Activated naive CD8-positive, alpha-beta T cell treated with anti-CD3 and anti-CD28 coated beads, Interleukin-2, amount 10 ng/mL, durations not matched to agents 7 days and 5 days (primary cell): Measurements from ENCODE around the gene MEGF11. TPM values are rescaled to one million over a fixed set of nuclear protein-coding genes. Genes with fewer than 3 reads are reported as not detected.

Experiments used
- ATAC-seq: fragments of 150-1000 bp; cut with Tn5 transposase; one replicate; pipeline ENCODE4 v1.10.0; 2021; ENCODE audit warnings: low read depth, moderate library complexity
- POLR2A ChIA-PET: fragments of 350-600 bp; sonication (Branson Sonifier 250); formaldehyde crosslinking; loops from one replicate; lab custom pipeline; 2021; ENCODE audit warnings: antibody characterized with exemption; lab: Charles Lee
- DNase-seq: peaks from one replicate; pipeline ENCODE4 v3.0.0; 2021
- H3K27ac Mint-ChIP-seq: one replicate; pipeline ENCODE4 v1.8.0; 2022; ENCODE audit warnings: mild to moderate bottlenecking, mixed read lengths
- H3K27me3 Mint-ChIP-seq: one replicate; pipeline ENCODE4 v1.8.0; 2022; ENCODE audit warnings: mild to moderate bottlenecking, moderate library complexity, mixed read lengths
- H3K36me3 Mint-ChIP-seq: one replicate; pipeline ENCODE4 v1.8.0; 2021; ENCODE audit warnings: mild to moderate bottlenecking, mixed read lengths
- H3K4me1 Mint-ChIP-seq: one replicate; pipeline ENCODE4 v1.8.0; 2021; ENCODE audit warnings: mixed read lengths
- H3K4me3 Mint-ChIP-seq: one replicate; pipeline ENCODE4 v1.8.0; 2022; ENCODE audit warnings: mild to moderate bottlenecking, moderate library complexity, mixed read lengths
- H3K9me3 Mint-ChIP-seq: one replicate; pipeline ENCODE4 v1.8.0; 2021; ENCODE audit warnings: mixed read lengths
- total RNA-seq, 2 experiments: library from RNA; stranded (reverse); gene quantifications; one replicate each; pipeline ENCODE4 v1.2.3, GENCODE V29; 2021

Gene MEGF11
- total RNA-seq, 2 experiments from 2014 or later, result not detected

DNA sequence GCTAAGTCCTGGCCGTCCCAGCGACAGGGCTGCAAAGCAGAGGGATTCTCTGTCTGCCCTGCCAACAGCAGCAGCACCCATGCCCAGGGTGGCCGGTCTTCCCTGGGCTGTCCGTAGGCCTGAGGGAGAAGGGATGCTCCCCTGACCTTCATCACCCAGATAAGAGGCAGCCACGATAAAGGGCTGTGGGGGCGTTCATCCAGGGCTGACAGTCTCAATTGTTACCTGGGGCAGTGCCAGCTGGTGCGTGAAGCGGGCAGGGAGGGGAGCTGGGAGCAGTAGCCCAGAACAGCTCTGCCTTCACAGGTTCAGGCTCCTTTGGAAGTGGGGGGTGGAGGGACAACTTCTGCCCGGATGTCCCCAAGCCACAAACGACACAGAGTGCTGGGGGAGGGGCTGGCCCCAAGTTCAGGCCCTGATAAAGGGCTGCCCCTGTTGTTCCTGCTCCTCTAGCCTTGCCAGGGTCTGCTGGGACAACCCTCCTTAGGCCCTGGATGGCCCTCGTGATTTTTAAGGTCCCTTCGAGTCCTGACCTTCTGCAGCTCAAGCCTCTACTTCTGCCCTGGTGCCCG is 289.6 kb downstream of the MEGF11 start:
- Mint-ChIP-seq H3K27me3 (peaks cover 26% of the 10 kb centered on the region), H3K9me3 (no peaks in the 10 kb centered on the region), H3K4me1 (no peaks in the 10 kb centered on the region), H3K4me3 (no peak overlapping the region), H3K36me3 (no peaks in the 10 kb centered on the region), H3K27ac (no peak overlapping the region)
- no peak for ATAC-seq
- DNase-seq, result no peak
- POLR2A ChIA-PET, result interaction anchor here (0.6 kb wide), 1 partner anchor 79 kb away, joined by 5 read pairs; no protein-coding TSS in a partner anchor

GRCh38 chr15:65963358-65963757 is 290.2 kb downstream of the MEGF11 start:
- POLR2A ChIA-PET, result no interaction called here
- Mint-ChIP-seq H3K4me1 (no peaks in the 10 kb centered on the region), H3K27ac (no peak overlapping the region), H3K36me3 (no peaks in the 10 kb centered on the region), H3K9me3 (no peaks in the 10 kb centered on the region), H3K4me3 (no peak overlapping the region), H3K27me3 (peaks cover 26% of the 10 kb centered on the region)
- DNase-seq (no peak), ATAC-seq (no peak)

- DNase-seq (no peak), ATAC-seq (no peak)
- Mint-ChIP-seq H3K4me3 (no peak overlapping the region), H3K36me3 (no peaks in the 10 kb centered on the region), H3K9me3 (no peaks in the 10 kb centered on the region), H3K4me1 (no peaks in the 10 kb centered on the region), H3K27ac (no peak overlapping the region), H3K27me3 (peaks cover 23% of the 10 kb centered on the region)
- POLR2A ChIA-PET, result no interaction called here
Observed at GRCh38 chr15:65962187-65962586, 291.4 kb downstream of the MEGF11 start.

- Mint-ChIP-seq H3K36me3 (no peaks in the 10 kb centered on the region), H3K27me3 (peaks cover 19% of the 10 kb centered on the region), H3K4me1 (no peaks in the 10 kb centered on the region), H3K9me3 (no peaks in the 10 kb centered on the region), H3K27ac (no peak overlapping the region), H3K4me3 (no peak overlapping the region)
- DNase-seq (no peak), ATAC-seq (no peak)
- POLR2A ChIA-PET, result no interaction called here
Observed at GRCh38 chr15:65960586-65960985, 293.0 kb downstream of the MEGF11 start.

DNA sequence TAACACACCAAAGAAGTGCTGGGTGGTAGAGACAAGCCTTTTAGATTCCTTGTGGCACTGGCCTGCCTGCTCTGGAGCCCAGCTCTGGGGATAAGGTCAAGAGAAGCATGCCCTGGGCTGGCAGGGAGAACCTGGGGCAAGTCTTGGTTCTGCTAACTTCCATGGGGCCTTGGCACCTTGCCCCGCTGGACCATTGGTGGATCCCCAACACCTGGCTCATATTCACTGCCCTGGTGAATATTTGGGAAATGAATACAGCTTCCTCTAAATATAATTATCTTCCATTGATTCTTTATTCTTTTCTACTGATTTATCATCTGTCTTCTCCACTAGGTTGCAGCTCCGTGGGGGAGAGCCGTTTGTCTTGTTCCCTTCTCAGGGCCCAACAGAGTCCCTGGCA is 294.7 kb downstream of the MEGF11 start:
- H3K9me3 Mint-ChIP-seq, result no peaks in the 10 kb centered on the region
- H3K36me3 Mint-ChIP-seq, result no peaks in the 10 kb centered on the region
- H3K27ac Mint-ChIP-seq, result no peak overlapping the region
- no peak overlapping the region for H3K4me3 Mint-ChIP-seq
- ATAC-seq (no peak), DNase-seq (no peak)
- H3K4me1 Mint-ChIP-seq, result no peaks in the 10 kb centered on the region
- H3K27me3 Mint-ChIP-seq, result peaks cover 17% of the 10 kb centered on the region
- POLR2A ChIA-PET, result no interaction called here

GRCh38 chr15:65957451-65957850 is 296.1 kb downstream of the MEGF11 start:
- peaks cover 11% of the 10 kb centered on the region for H3K27me3 Mint-ChIP-seq
- H3K4me1 Mint-ChIP-seq, result no peaks in the 10 kb centered on the region
- no peak for DNase-seq
- POLR2A ChIA-PET, result no interaction called here
- no peaks in the 10 kb centered on the region for H3K36me3 Mint-ChIP-seq
- no peak overlapping the region for H3K4me3 Mint-ChIP-seq
- H3K9me3 Mint-ChIP-seq, result no peaks in the 10 kb centered on the region
- no peak for ATAC-seq
- no peak overlapping the region for H3K27ac Mint-ChIP-seq

DNA sequence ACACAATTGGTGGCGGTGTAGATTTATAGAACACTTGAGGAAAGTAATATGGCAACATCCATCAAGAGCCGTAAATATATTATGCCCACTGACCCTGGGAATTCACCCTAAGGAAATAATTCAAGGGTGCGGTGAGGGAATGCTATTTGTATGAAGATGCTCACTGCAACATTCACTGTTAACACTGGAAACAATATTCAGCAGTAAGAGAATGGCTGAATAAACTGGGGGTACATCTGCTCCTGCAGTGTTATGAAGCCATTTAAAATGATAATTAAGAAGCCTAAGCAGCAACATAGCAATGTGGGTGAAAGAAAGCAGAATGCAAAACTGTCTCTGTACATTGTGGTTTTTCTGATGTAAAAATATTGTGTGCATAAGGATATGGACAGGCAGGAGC is 296.7 kb downstream of the MEGF11 start:
- ATAC-seq (no peak), DNase-seq (no peak)
- no peak overlapping the region for H3K27ac Mint-ChIP-seq
- H3K4me1 Mint-ChIP-seq, result no peaks in the 10 kb centered on the region
- peaks cover 10% of the 10 kb centered on the region for H3K27me3 Mint-ChIP-seq
- H3K36me3 Mint-ChIP-seq, result no peaks in the 10 kb centered on the region
- H3K9me3 Mint-ChIP-seq, result no peaks in the 10 kb centered on the region
- H3K4me3 Mint-ChIP-seq, result no peak overlapping the region
- POLR2A ChIA-PET, result no interaction called here

- DNase-seq (no peak), ATAC-seq (no peak)
- Mint-ChIP-seq H3K9me3 (no peaks in the 10 kb centered on the region), H3K4me3 (no peak overlapping the region), H3K27ac (no peak overlapping the region), H3K4me1 (peaks cover under 1% of the 10 kb centered on the region), H3K36me3 (no peaks in the 10 kb centered on the region), H3K27me3 (peaks cover 6% of the 10 kb centered on the region)
- POLR2A ChIA-PET, result no interaction called here
Observed at GRCh38 chr15:65956307-65956706, 297.2 kb downstream of the MEGF11 start.

DNA sequence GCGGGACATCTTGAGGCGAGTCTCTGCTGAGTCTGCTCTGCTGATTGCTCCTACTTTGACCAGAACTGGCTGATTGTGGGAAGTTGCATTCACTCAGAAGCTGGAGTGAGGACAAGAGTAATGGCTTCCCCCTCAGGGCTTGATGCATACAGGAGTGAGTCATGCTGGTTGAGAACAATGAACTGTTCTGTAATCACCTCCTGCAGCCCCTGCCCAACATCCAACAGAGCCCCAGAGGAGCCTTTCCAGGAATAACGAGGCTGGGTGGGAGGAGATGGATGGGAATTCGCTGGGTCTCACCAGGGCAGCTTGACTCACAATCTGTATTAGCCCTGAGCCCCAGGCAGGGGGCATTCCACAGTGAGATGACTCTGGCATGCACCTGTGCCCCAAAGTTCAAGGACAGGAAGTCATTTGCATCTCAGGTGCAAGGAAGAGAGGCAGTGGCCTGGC is 299.2 kb downstream of the MEGF11 start:
- Mint-ChIP-seq H3K27ac (no peak overlapping the region), H3K27me3 (no peaks in the 10 kb centered on the region), H3K36me3 (no peaks in the 10 kb centered on the region), H3K4me1 (peaks cover 9% of the 10 kb centered on the region), H3K4me3 (no peak overlapping the region), H3K9me3 (no peaks in the 10 kb centered on the region)
- no peak for ATAC-seq
- DNase-seq, result no peak
- POLR2A ChIA-PET, result no interaction called here

GRCh38 chr15:65953622-65954021 is 299.9 kb downstream of the MEGF11 start:
- DNase-seq (no peak), ATAC-seq (no peak)
- Mint-ChIP-seq H3K9me3 (no peaks in the 10 kb centered on the region), H3K27me3 (no peaks in the 10 kb centered on the region), H3K4me1 (peaks cover 9% of the 10 kb centered on the region), H3K4me3 (no peak overlapping the region), H3K27ac (no peak overlapping the region), H3K36me3 (no peaks in the 10 kb centered on the region)
- POLR2A ChIA-PET, result no interaction called here

DNA sequence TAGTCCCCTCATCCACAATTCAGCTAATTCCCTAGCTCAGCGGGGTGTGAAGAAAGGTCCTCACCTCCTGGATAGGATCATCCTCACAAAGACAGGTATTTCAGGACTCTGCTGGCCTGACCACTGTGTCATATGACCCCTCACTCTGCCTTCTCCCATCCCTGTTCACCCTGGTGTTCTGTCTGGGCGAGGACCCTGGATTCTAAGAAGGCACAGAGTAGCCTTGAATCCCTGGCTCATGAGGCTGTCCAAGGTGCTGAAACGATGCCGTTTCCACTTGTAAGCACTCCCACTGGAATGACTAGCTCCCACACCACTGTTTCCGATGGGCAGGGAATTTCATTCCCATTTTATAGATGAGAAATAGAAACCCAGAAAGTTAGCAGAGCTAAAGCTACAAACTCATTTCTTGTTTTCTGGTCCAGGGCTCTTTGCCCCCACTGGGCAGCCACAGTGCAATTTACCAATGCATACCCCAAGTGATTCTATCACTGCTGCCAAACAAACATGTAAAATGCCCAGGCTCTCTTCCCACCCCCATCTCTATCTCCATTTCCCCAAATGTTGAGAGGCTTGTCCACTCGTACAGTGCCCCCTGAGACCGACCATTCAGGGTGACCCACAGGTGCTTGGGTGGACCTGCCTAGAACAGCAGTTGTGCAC is 301.0 kb downstream of the MEGF11 start:
- POLR2A ChIA-PET, result no interaction called here
- Mint-ChIP-seq H3K4me1 (peaks cover 9% of the 10 kb centered on the region), H3K9me3 (no peaks in the 10 kb centered on the region), H3K4me3 (no peak overlapping the region), H3K27me3 (no peaks in the 10 kb centered on the region), H3K27ac (no peak overlapping the region), H3K36me3 (no peaks in the 10 kb centered on the region)
- DNase-seq (no peak), ATAC-seq (no peak)

GRCh38 chr15:65951007-65951406 is 302.5 kb downstream of the MEGF11 start:
- no peaks in the 10 kb centered on the region for H3K36me3 Mint-ChIP-seq
- no peak for ATAC-seq
- H3K27ac Mint-ChIP-seq, result no peak overlapping the region
- H3K9me3 Mint-ChIP-seq, result no peaks in the 10 kb centered on the region
- peaks cover 9% of the 10 kb centered on the region for H3K4me1 Mint-ChIP-seq
- POLR2A ChIA-PET, result no interaction called here
- H3K4me3 Mint-ChIP-seq, result no peak overlapping the region
- no peaks in the 10 kb centered on the region for H3K27me3 Mint-ChIP-seq
- no peak for DNase-seq

DNA sequence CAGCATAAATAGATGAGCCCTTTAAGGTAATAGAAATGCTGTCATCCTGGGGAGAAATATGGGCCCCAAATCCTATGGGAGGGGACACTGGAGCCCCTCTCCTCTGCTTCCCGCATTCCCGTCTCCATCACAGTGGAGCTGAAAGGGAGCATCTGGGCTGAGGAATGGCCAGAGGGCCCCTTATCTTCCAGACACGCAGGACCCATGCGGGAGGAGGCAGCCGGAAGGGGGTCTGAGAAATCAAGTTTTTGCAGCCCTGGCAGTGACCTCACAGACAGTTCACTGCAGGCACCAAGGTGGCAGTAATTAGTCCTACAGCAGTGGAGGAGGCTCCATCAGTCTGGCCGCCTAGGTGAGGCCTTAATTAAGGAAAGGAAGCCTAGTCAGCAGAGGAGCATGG is 304.1 kb downstream of the MEGF11 start:
- Mint-ChIP-seq H3K27ac (no peak overlapping the region), H3K4me1 (peaks cover 9% of the 10 kb centered on the region), H3K4me3 (no peak overlapping the region), H3K27me3 (no peaks in the 10 kb centered on the region), H3K9me3 (no peaks in the 10 kb centered on the region), H3K36me3 (no peaks in the 10 kb centered on the region)
- DNase-seq (no peak), ATAC-seq (no peak)
- POLR2A ChIA-PET, result no interaction called here

DNA sequence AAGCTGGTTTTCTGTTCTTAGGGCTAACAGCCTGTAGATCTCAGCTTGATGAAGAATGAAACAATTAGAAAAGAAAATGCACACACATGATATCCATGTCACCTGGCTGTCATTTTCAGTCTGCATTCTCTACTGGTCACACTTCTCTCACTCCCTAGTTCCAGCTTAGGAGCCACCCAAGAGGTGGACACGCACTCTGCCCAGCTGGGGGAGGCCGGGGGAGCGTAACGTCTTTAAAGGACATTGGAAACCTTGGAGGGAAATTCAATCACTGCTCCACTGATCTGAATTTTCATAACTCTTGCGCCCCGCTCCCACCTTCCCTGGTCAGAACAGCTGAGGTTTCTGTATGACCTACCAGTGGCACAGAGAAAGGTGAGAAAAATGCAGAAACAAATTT is 304.5 kb downstream of the MEGF11 start:
- Mint-ChIP-seq H3K4me3 (no peak overlapping the region), H3K27ac (no peak overlapping the region), H3K4me1 (peaks cover 12% of the 10 kb centered on the region), H3K9me3 (no peaks in the 10 kb centered on the region), H3K36me3 (no peaks in the 10 kb centered on the region), H3K27me3 (no peaks in the 10 kb centered on the region)
- POLR2A ChIA-PET, result no interaction called here
- DNase-seq, result no peak
- ATAC-seq, result no peak
